NCI-H2107 treated with DMSO at 0.1 percent for 48 hours (cell line): ENCODE data around the gene FBXO44.

Experiments
- DNase-seq: peaks from one replicate; lab custom pipeline; 2025; ENCODE audit not compliant: unreplicated experiment; lab: John Stamatoyannopoulos, UW

The FBXO44 gene

GRCh38 chr1:11688506-11688905 lies 33.8 kb downstream of the FBXO44 start:
- no peak for DNase-seq

GRCh38 chr1:11690397-11691301 lies 36.0 kb downstream of the FBXO44 start:
- DNase-seq, result no peak

GRCh38 chr1:11691302-11691914 lies 36.7 kb downstream of the FBXO44 start, which contains the start of gene DRAXIN:
TSS of gene DRAXIN (plus strand) at chr1:11691710. CDS start at chr1:11706259, 14,549 bp downstream.
- no peak for DNase-seq

- no peak for DNase-seq
Measured at GRCh38 chr1:11691928-11692711, 37.4 kb downstream of the FBXO44 start.

- DNase-seq, result no peak
Measured at GRCh38 chr1:11693024-11693590, 38.4 kb downstream of the FBXO44 start.

- DNase-seq, result no peak
Measured at GRCh38 chr1:11693917-11694316, 39.2 kb downstream of the FBXO44 start.

- no peak for DNase-seq
Measured at GRCh38 chr1:11695861-11696260, 41.2 kb downstream of the FBXO44 start.

- no peak for DNase-seq
Measured at GRCh38 chr1:11697188-11697892, 42.7 kb downstream of the FBXO44 start.

GRCh38 chr1:11697893-11698210 lies 43.2 kb downstream of the FBXO44 start:
- DNase-seq, result no peak

GRCh38 chr1:11700601-11701467 lies 46.2 kb downstream of the FBXO44 start:
- no peak for DNase-seq

GRCh38 chr1:11701551-11701961 lies 46.9 kb downstream of the FBXO44 start:
- no peak for DNase-seq

- no peak for DNase-seq
Measured at GRCh38 chr1:11701981-11702803, 47.5 kb downstream of the FBXO44 start.

GRCh38 chr1:11703357-11704193 lies 48.9 kb downstream of the FBXO44 start:
- DNase-seq, result no peak

GRCh38 chr1:11704194-11704529 lies 49.5 kb downstream of the FBXO44 start:
- DNase-seq, result no peak

- no peak for DNase-seq
Measured at GRCh38 chr1:11704691-11705475, 50.2 kb downstream of the FBXO44 start.

GRCh38 chr1:11705596-11705995 lies 50.9 kb downstream of the FBXO44 start:
- no peak for DNase-seq

GRCh38 chr1:11706292-11706691 lies 51.6 kb downstream of the FBXO44 start:
- no peak for DNase-seq
